ENCODE measurements around the gene ARSB. TPM values are rescaled to one million over a fixed set of nuclear protein-coding genes. Genes with fewer than 3 reads are reported as not detected.
A peak's percentile ranks its signal among the peaks of the same experiment; 100 is the strongest.

ARSB gene
- total RNA-seq, 1 experiment from 2014 or later: 11.4 TPM

- DNase-seq: no peak
- Histone ChIP-seq H3K79me1 (ENCODE audit: insufficient read depth, low read depth, low read length, poor library complexity, severe bottlenecking) (no peaks in the 10 kb centered on the region), H3K79me2 (ENCODE audit: insufficient read depth, low read length) (no peaks in the 10 kb centered on the region), H2BK20ac (ENCODE audit: low read depth, low read length, poor library complexity, severe bottlenecking) (no peak overlapping the region), H3K4me2 (ENCODE audit: insufficient read depth, insufficient read length, low read length) (no peak overlapping the region), H2BK15ac (ENCODE audit: low read depth, low read length) (no peak overlapping the region), H3K14ac (ENCODE audit: insufficient read depth, low read length) (no peak overlapping the region), H4K8ac (replicated peaks; ENCODE audit: insufficient read length, low read depth, low read length) (no peak overlapping the region), H3K9ac (ENCODE audit: extremely low read depth, insufficient read length, low read length) (no peak overlapping the region), H3K4me1 (ENCODE audit: insufficient read depth, low read length) (no peaks in the 10 kb centered on the region), H2BK120ac (ENCODE audit: low read depth, low read length, poor library complexity, severe bottlenecking) (no peak overlapping the region), H3K23ac (ENCODE audit: insufficient read length, low read depth, low read length) (no peak overlapping the region), H4K91ac (ENCODE audit: insufficient read length, low read depth, low read length) (no peak overlapping the region), H4K20me1 (ENCODE audit: control insufficient read depth, insufficient read depth, insufficient read length) (no peaks in the 10 kb centered on the region), H3K27ac (ENCODE audit: insufficient read length, low read depth, low read length) (no peak overlapping the region), H3K9me3 (ENCODE audit: control insufficient read depth, low read depth, low read length) (no peaks in the 10 kb centered on the region), H2AFZ (ENCODE audit: low read length) (no peak overlapping the region), H3K4ac (ENCODE audit: low read depth, low read length) (no peak overlapping the region), H3K56ac (ENCODE audit: insufficient read length, low read depth, low read length) (no peak overlapping the region), H3T11ph (ENCODE audit: low read length) (no peak overlapping the region), H2BK12ac (ENCODE audit: insufficient read length, low read depth, low read length) (no peak overlapping the region), H2BK5ac (ENCODE audit: insufficient read length, low read length) (no peak overlapping the region), H2AK5ac (ENCODE audit: insufficient read length, low read length) (no peak overlapping the region), H3K27me3 (ENCODE audit: insufficient read depth, low read length) (no peaks in the 10 kb centered on the region), H3K23me2 (ENCODE audit: insufficient read length, low read depth, low read length, poor library complexity, severe bottlenecking) (no peaks in the 10 kb centered on the region), H4K5ac (ENCODE audit: insufficient read length, low read depth, low read length) (no peak overlapping the region), H3K18ac (ENCODE audit: insufficient read length, low read depth, low read length) (no peak overlapping the region)
- no CpG with 5 or more reads among the region's 8 CpGs for WGBS (ENCODE audit: extremely low coverage, insufficient read length, low lambda C conversion rate)
- no peaks in the 10 kb centered on the region for H3K9me3 Mint-ChIP-seq
- H3K36me3 Mint-ChIP-seq (ENCODE audit: insufficient read depth in 1 of 3, low read depth in 3 of 3): peaks cover 0 to 5% (median 2%) of the 10 kb centered on the region in 3 experiments; a peak in 3 of 7 replicates
- TF ChIP-seq CTCF (conservative IDR thresholded peaks at IDR 0.05): no peak
- H3K27me3 Mint-ChIP-seq (ENCODE audit: low read depth): no peaks in the 10 kb centered on the region
- H3K27ac Mint-ChIP-seq: peak overlapping the region in 1 of 3 experiments; percentile 89; a peak in 2 of 7 replicates
- H3K4me3 Mint-ChIP-seq: no peak overlapping the region
- H3K4me1 Mint-ChIP-seq: peaks cover 16 to 21% of the 10 kb centered on the region in 2 experiments
These were observed 211.5 kb downstream of the ARSB start for GRCh38 chr5:78773655-78774054.

All from H9 (cell line).